22Rv1 (cell line): Measurements from ENCODE around the gene MPRIP.

ENCODE experiments used
- H3K27ac ChIP-seq: fragments of 450-650 bp; 2 replicates; pipeline ENCODE4 v1.5.1; 2017
- ZFX ChIP-seq: fragments of 450-650 bp; IDR thresholded peaks from 2 replicates; pipeline ENCODE4 v1.6.1; 2017; ENCODE audit warnings: antibody characterized with exemption, borderline replicate concordance
- TF ChIP-seq, protein P1 (sequence below): fragments of 450-650 bp; IDR thresholded peaks from 2 replicates; pipeline ENCODE4 v1.5.1; 2017; ENCODE audit warnings: mild to moderate bottlenecking

The MPRIP gene

DNA sequence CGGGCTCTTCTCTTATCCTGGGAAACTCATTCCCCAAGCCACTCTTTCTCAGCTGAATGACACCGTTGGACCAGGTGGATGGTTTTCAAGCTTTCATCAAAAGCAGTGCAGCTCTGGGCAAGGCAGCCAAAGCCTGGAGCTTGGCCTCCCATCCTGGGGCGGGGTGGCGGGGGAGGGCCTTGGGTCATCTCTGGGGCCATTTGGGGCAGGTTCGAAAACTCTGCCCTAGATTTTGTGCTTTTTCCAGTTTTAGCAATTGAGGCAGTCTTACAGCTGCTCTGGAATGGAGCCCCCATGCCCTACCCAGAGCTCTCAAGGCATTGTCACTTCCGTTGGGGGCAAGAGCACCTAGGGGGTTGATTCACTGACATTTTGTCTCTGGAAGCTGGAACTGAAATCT is 9.1 kb downstream of the MPRIP start:
- no peak for TF ChIP-seq ZFX
- TF ChIP-seq, protein P1, sequence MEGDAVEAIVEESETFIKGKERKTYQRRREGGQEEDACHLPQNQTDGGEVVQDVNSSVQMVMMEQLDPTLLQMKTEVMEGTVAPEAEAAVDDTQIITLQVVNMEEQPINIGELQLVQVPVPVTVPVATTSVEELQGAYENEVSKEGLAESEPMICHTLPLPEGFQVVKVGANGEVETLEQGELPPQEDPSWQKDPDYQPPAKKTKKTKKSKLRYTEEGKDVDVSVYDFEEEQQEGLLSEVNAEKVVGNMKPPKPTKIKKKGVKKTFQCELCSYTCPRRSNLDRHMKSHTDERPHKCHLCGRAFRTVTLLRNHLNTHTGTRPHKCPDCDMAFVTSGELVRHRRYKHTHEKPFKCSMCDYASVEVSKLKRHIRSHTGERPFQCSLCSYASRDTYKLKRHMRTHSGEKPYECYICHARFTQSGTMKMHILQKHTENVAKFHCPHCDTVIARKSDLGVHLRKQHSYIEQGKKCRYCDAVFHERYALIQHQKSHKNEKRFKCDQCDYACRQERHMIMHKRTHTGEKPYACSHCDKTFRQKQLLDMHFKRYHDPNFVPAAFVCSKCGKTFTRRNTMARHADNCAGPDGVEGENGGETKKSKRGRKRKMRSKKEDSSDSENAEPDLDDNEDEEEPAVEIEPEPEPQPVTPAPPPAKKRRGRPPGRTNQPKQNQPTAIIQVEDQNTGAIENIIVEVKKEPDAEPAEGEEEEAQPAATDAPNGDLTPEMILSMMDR = no peak
- no peak overlapping the region for H3K27ac ChIP-seq

DNA sequence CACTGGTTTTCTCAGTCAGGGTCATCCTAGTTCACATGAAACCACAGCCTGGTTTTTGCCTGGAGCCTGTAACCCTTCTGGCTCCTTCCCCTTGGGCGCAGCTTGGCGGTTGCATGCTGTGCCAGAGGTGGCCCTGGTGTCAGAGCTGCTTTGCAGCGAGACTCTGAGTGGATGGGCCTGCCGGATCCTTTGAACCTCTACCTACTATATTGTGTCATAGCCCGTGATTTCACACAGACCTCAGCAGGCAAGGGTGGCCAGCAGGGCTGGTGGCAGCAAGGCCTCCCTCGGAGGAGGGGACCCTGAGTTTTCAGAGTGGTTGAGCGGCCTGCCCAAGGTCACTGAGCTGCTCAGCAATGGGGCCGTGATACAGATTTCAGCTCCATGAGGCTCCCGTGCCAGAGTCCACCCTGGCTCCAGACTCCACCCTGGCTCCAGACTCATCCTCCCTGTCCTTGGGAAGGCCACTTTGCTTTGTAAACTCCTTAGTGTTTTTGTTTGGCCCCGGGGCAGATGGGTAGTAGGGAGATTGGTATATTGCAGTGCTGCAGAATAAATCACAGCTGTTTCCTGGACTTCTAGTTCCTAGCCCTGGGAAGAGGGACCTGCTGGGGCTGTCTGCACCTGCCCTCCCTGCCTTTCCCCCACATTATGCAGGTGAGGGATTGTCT is 9.7 kb downstream of the MPRIP start:
- H3K27ac ChIP-seq = no peak overlapping the region

DNA sequence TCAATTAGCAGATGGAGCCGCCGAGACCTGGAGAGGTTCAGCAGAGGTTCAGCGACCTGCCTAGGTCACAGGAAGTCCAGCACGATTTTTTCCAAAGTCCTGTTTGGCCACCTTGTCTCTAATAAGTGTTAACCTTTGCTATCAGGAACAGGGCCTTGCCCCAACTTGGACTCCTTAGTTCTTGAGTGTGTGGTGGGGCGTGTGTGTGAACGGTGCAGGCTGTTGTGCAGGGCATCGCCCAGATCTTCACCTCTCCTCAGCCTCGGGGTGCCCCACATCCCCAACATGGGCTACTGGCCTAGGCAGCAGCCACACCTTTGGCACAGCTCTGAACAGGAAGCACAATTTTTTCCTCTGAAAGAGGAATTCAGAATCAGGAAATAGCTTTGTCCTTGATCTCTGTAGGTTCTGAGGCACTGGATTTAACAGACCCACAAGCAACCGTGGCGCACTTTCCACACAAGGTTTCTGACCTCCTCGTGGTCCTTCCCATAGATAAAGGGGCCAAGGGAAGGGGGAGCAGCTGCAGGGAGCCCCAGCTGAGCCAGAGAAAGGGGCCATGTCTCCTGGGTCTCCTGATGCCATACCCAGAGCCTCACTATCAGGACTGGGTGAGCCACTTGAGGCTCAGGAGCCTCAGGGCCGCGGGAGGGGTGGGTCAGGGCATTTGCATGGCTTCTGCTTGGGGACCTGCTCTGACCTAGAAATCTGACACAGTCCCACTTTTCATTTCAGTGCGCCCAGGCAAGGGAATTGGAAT is 10.4 kb downstream of the MPRIP start:
- no peak overlapping the region for H3K27ac ChIP-seq
- no peak for TF ChIP-seq ZFX
- TF ChIP-seq, protein P1 = no peak

More for the DNA sequence above, 9.7 kb downstream of the MPRIP start:
- no peak for TF ChIP-seq ZFX
- TF ChIP-seq, protein P1 = no peak

DNA sequence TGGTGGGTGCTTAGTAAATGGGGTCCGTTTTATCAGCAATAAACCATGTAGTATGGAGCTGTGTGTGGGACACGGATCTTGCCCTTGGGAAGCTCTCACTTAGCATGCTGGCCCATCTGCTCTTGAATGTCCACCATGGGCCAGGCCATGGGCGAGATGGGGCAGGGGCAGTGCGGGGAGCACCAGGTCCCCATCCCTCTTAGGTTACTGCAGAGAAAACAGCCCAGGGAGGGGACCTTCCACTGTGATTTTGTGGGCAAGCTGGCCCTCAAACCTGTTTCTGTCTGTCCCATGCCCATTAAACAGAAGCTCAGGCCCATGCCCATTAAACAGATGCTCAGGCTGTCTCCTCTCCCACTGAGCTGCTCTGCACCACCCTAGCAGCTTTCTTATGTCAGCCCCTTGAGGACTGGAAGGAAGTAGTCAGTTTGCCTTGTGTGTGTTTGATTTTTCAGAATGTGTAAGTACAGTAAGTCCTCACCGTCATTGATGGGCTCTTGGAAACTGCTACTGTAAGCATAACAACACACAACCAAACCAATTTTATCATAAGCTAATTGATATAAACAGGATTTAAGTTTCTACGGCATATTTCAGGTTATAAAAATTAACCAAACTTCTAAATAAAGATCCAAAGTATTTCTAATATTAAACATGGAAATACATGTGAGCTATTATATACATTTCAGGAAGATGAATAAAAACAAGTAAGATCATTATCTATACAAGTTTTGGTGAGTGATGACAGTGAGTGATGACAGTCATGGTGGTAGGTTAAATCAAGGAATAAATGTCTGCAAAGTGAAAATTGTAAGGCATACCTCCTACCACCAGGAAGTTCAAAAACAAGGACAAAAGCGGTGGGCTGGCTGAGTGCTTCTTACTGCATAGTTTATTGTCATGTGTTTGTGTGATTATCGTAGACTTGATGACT is 11.5 kb downstream of the MPRIP start:
- no peak overlapping the region for H3K27ac ChIP-seq
- no peak for TF ChIP-seq ZFX
- TF ChIP-seq, protein P1 = no peak

DNA sequence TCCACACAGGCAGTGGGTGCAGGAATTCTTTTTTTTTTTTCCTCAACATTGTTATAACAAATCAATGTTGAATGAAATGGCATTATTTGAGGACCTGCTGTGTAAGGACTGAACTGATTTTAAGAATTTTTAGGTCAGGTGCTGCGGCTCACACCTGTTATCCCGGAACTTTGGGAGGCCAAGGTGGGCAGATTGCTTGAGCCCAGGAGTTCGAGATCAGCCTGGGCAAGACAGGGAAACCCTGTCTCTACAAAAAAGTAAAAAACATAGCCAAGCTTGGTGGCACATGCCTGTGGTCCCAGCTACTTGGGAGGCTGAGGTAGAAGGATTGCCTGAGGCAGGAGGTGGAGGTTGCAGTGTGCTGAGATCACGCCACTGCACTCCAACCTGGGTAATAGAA is 12.4 kb downstream of the MPRIP start:
- TF ChIP-seq, protein P1 = no peak
- TF ChIP-seq ZFX = no peak
- no peak overlapping the region for H3K27ac ChIP-seq

DNA sequence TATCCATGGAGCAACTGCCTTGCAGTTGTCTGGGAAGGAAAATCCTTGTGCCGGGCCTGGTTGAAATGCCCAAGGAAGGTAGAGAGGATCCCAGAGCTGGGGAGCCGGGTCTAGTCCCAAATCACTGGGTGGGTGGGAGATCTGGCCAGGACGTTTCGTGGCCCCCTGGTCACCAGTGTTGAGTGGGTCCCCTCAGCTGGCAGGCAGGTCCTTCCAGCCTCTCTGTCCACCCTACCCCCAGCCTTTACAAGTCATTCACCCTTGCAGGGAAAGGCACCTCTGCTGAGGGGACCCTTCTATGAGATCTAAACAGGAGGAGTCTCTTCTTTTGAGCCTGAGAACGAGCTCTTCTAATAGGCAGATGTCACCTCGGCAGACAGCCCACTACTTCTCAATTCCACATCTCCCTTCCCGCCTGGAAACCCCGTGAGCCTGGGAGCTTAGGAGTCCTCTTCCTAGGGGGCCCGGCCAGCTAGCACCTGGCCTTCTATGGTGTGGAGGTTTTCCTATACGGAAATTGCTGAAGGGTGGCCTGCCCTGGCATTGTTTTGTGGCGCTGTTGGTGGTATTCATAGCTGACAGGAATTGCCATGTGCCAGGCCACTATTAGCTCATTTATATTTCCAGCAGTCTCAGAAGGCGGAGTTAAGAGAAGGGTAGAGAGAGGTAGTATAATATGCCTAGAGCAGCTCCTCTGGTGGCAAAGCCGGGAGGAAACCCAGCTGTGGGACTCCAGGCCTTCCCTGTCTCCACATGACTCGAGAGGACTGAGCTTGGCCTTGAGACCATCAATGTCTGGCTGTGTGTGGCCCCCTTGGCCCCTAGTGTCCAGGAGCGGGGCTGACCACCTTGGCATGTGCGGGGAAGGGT is 13.3 kb downstream of the MPRIP start:
- H3K27ac ChIP-seq = no peak overlapping the region
- TF ChIP-seq, protein P1 = no peak
- no peak for TF ChIP-seq ZFX
